Measurements from ENCODE around the gene FLYWCH2. TPM values are rescaled to one million over a fixed set of nuclear protein-coding genes. Genes with fewer than 3 reads are reported as not detected.

Gene FLYWCH2
- total and polyA plus RNA-seq, 7 donors, result 14.1 to 39.4 (median 15.7) TPM

DNA sequence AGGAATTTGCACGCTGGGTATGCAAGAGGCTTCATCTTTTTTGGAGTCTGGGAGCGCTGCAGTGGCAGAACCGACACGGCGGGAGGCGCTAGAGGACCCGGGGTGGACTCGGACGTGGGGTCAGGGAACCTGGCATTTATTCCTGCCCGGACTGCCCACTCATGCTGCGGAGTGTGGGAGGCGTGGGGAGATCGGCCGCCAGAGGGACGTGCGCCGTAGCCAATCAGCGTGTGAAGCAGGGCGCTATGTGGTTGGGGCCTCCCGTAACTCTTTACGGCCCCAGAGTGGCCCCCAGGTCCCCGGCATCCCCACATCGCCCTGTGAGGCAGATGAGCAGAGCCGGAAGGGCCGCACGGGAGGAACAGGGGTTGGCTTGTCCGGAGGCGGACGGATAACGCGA is 11.2 kb downstream of the FLYWCH2 start:
- Histone ChIP-seq H3K27me3 (ENCODE audit: insufficient read depth in 3 of 3, low read length in 2 of 3) (no peaks in the 10 kb centered on the region), H3K4me1 (no peaks in the 10 kb centered on the region), H3K4me3 (no peak overlapping the region), H3K27ac (no peak overlapping the region), H3K9me3 (no peaks in the 10 kb centered on the region), H3K36me3 (ENCODE audit: insufficient read depth in 1 of 2, low read depth in 1 of 2) (no peaks in the 10 kb centered on the region)
- ATAC-seq (no peak), DNase-seq (peak in 1 of 2 donors; percentile 48)
- TF ChIP-seq, protein P1, sequence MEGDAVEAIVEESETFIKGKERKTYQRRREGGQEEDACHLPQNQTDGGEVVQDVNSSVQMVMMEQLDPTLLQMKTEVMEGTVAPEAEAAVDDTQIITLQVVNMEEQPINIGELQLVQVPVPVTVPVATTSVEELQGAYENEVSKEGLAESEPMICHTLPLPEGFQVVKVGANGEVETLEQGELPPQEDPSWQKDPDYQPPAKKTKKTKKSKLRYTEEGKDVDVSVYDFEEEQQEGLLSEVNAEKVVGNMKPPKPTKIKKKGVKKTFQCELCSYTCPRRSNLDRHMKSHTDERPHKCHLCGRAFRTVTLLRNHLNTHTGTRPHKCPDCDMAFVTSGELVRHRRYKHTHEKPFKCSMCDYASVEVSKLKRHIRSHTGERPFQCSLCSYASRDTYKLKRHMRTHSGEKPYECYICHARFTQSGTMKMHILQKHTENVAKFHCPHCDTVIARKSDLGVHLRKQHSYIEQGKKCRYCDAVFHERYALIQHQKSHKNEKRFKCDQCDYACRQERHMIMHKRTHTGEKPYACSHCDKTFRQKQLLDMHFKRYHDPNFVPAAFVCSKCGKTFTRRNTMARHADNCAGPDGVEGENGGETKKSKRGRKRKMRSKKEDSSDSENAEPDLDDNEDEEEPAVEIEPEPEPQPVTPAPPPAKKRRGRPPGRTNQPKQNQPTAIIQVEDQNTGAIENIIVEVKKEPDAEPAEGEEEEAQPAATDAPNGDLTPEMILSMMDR (IDR thresholded peaks at IDR 0.05), result no peak
- intact Hi-C loops (cut with DNase I), result no loop called here
- 86 to 89% (median 87%) methylated on average over 31 of the region's 31 CpGs for WGBS, 3 donors

DNA sequence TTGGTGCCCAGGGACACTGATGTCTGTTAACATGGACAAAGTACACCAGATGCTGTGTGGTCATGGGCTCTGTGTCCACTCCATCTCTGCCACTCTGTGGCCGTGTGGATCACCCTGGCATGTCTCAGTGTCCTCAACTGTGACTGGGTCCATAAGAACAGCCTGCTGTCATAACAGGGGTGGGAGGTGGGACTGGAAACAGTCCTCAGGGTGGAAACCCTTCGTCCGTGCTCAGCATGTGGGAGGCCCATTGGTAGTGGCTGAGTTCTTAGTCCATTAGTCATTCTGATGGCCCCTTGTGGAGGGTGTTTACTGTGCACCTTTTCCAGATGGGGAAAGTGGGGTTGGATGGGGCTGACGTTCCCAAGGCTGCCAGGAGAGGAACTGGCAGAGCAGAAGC is 12.8 kb downstream of the FLYWCH2 start:
- TF ChIP-seq, protein P1 (IDR thresholded peaks at IDR 0.05), result no peak
- Histone ChIP-seq H3K9me3 (no peaks in the 10 kb centered on the region), H3K27me3 (ENCODE audit: insufficient read depth in 3 of 3, low read length in 2 of 3) (no peaks in the 10 kb centered on the region), H3K36me3 (ENCODE audit: insufficient read depth in 1 of 2, low read depth in 1 of 2) (no peaks in the 10 kb centered on the region), H3K4me1 (no peaks in the 10 kb centered on the region), H3K4me3 (no peak overlapping the region), H3K27ac (no peak overlapping the region)
- peak in 1 of 2 donors; percentile 26 for DNase-seq
- 54 to 62% (median 60%) methylated on average over 4 of the region's 4 CpGs for WGBS, 3 donors
- no peak for ATAC-seq
- intact Hi-C loops (cut with DNase I), result no loop called here

DNA sequence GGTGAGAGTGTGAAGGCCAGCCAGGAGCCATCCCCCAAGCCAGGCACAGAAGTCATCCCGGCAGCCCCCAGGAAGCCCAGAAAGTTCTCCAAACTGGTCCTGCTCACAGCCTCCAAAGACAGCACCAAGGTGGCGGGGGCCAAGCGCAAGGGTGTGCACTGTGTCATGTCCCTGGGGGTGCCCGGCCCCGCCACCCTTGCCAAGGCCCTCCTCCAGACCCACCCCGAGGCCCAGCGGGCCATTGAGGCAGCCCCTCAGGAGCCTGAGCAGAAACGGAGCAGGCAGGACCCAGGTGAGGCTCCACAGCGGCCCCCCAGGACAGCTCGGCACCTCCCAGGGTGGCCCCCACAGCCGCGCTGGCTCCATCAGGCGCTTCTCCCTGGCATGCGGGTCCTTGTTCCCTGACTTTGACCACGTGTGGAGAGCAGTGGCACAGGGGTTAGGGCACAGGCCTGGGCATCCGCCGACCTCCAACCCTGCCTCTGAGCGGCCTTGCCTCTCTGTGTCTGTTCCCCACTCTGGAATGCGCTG is 13.5 kb downstream of the FLYWCH2 start:
- TF ChIP-seq, protein P1 (IDR thresholded peaks at IDR 0.05), result no peak
- H3K27ac ChIP-seq, result no peak overlapping the region
- no peaks in the 10 kb centered on the region for H3K4me1 ChIP-seq
- H3K27me3 ChIP-seq (ENCODE audit: insufficient read depth in 3 of 3, low read length in 2 of 3), result no peaks in the 10 kb centered on the region
- intact Hi-C loops (cut with DNase I), result no loop called here
- no peaks in the 10 kb centered on the region for H3K36me3 ChIP-seq (ENCODE audit: insufficient read depth in 1 of 2, low read depth in 1 of 2)
- ATAC-seq (no peak), DNase-seq (peak in 1 of 2 donors; percentile 41)
- 92 to 94% (median 92%) methylated on average over 15 to 19 of the region's 19 CpGs for WGBS, 3 donors
- no peak overlapping the region for H3K4me3 ChIP-seq
- no peaks in the 10 kb centered on the region for H3K9me3 ChIP-seq

DNA sequence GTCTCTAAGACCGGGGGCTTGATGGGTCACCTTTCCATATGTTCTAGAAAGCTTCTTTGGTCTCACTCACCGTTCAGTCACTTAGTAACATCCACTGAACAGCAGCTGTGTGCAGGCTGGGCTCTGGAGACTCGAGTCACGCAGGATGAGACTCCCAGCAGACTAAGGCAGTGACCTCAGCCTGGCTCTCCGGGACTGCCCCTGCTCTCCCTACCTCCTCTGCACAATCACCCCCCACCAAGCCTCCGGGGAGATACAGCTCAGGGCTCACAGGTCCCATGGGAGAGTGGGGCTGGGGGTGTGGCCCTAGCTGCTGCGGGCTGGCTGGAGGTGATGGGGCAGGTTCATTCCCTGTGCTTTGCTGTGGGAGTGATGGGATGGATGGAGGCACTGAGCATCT is 14.1 kb downstream of the FLYWCH2 start:
- Histone ChIP-seq H3K27me3 (ENCODE audit: insufficient read depth in 3 of 3, low read length in 2 of 3) (no peaks in the 10 kb centered on the region), H3K4me3 (no peak overlapping the region), H3K36me3 (ENCODE audit: insufficient read depth in 1 of 2, low read depth in 1 of 2) (no peaks in the 10 kb centered on the region), H3K9me3 (no peaks in the 10 kb centered on the region), H3K27ac (no peak overlapping the region), H3K4me1 (no peaks in the 10 kb centered on the region)
- intact Hi-C loops (cut with DNase I), result no loop called here
- 69 to 71% (median 70%) methylated on average over 7 of the region's 7 CpGs for WGBS, 3 donors
- ATAC-seq, result no peak
- DNase-seq, result peak in 1 of 2 donors; percentile 31
- TF ChIP-seq, protein P1 (IDR thresholded peaks at IDR 0.05), result no peak
